OCI-LY3 (cell line): ENCODE measurements around the gene PARD3.

Experiments
- H2AFZ ChIP-seq: fragments of 200-600, 300-600 bp; shearing (Covaris generic); 2 replicates; pipeline ENCODE4 v1.6.0; 2014; ENCODE audit warnings: antibody characterized with exemption, low read depth, low read length
- H3K27ac ChIP-seq: fragments of 200-600, 300-600 bp; sonication (generic); 2 replicates; pipeline ENCODE4 v1.5.1; 2014; ENCODE audit warnings: mild to moderate bottlenecking, low read length, moderate library complexity, mixed read lengths
- H3K27me3 ChIP-seq: fragments of 200-600, 300-600 bp; sonication (generic); 2 replicates; pipeline ENCODE4 v1.6.1; 2014; ENCODE audit warnings: low read depth, low read length, mixed read lengths
- H3K36me3 ChIP-seq: fragments of 200-600, 300-600 bp; sonication (generic); replicated peaks from 2 replicates; pipeline ENCODE3; 2014; ENCODE audit warnings: low read depth, low read length, mixed read lengths
- H3K4me1 ChIP-seq: fragments of 300-600, 200-600 bp; sonication (generic); 2 replicates; pipeline ENCODE4 v1.6.1; 2014; ENCODE audit warnings: low read length, mixed read lengths
- H3K4me2 ChIP-seq: fragments of 200-600, 300-600 bp; sonication (generic); 2 replicates; pipeline ENCODE4 v1.6.1; 2014; ENCODE audit warnings: low read length, mixed read lengths
- H3K4me3 ChIP-seq: fragments of 300-600, 200-600 bp; sonication (generic); 2 replicates; pipeline ENCODE4 v1.5.1; 2014; ENCODE audit warnings: antibody characterized with exemption, mild to moderate bottlenecking, low read length, moderate library complexity
- H3K79me2 ChIP-seq: fragments of 300-600, 200-600 bp; shearing (Covaris generic); 2 replicates; pipeline ENCODE4 v1.6.1; 2014; ENCODE audit warnings: mild to moderate bottlenecking, low read length, mixed read lengths
- H3K9ac ChIP-seq: fragments of 300-600, 200-600 bp; shearing (Covaris generic); 2 replicates; pipeline ENCODE4 v1.6.0; 2014; ENCODE audit warnings: mild to moderate bottlenecking, low read length, moderate library complexity
- H3K9me3 ChIP-seq: fragments of 200-600, 300-600 bp; shearing (Covaris generic); 2 replicates; pipeline ENCODE4 v1.6.1; 2014; ENCODE audit warnings: low read length, mixed read lengths; ENCODE audit not compliant: insufficient read depth
- H4K20me1 ChIP-seq: fragments of 200-600, 300-600 bp; sonication (generic); 2 replicates; pipeline ENCODE4 v1.6.1; 2016; ENCODE audit warnings: low read length, mixed read lengths; ENCODE audit not compliant: insufficient read depth
- CTCF ChIP-seq: fragments of 200-600, 300-600 bp; sonication (generic); IDR thresholded peaks from 2 replicates; pipeline ENCODE4 v1.5.1; 2014; ENCODE audit warnings: antibody characterized with exemption, low read length, low read depth
- EZH2phosphoT487 ChIP-seq: fragments of 200-600 bp; shearing (Covaris generic); IDR thresholded peaks from 2 replicates; pipeline ENCODE4 v1.6.1; 2018; ENCODE audit warnings: antibody characterized with exemption, mixed run types, low read depth

PARD3 gene

GRCh38 chr10:34748767-34749166, 66.3 kb downstream of the PARD3 start:
- no peaks in the 10 kb centered on the region for H3K36me3 ChIP-seq
- no peaks in the 10 kb centered on the region for H3K27me3 ChIP-seq
- H3K79me2 ChIP-seq, result no peaks in the 10 kb centered on the region
- H3K4me2 ChIP-seq, result no peak overlapping the region
- no peak for TF ChIP-seq EZH2phosphoT487
- H3K4me1 ChIP-seq, result no peaks in the 10 kb centered on the region
- H3K9me3 ChIP-seq, result no peaks in the 10 kb centered on the region
- no peak overlapping the region for H3K27ac ChIP-seq
- no peak overlapping the region for H3K4me3 ChIP-seq
- H4K20me1 ChIP-seq, result no peaks in the 10 kb centered on the region
- H2AFZ ChIP-seq, result no peak overlapping the region
- no peak overlapping the region for H3K9ac ChIP-seq

- Histone ChIP-seq H2AFZ (no peak overlapping the region), H3K27ac (no peak overlapping the region), H3K4me2 (no peak overlapping the region), H3K9ac (no peak overlapping the region), H3K4me3 (no peak overlapping the region), H3K27me3 (no peaks in the 10 kb centered on the region), H3K4me1 (no peaks in the 10 kb centered on the region), H3K79me2 (no peaks in the 10 kb centered on the region), H3K9me3 (no peaks in the 10 kb centered on the region), H4K20me1 (no peaks in the 10 kb centered on the region), H3K36me3 (no peaks in the 10 kb centered on the region)
- TF ChIP-seq EZH2phosphoT487 (no peak), CTCF (no peak)
Measured at GRCh38 chr10:34748357-34748756, 66.7 kb downstream of the PARD3 start.

GRCh38 chr10:34746094-34746493, 69.0 kb downstream of the PARD3 start:
- no peaks in the 10 kb centered on the region for H3K4me1 ChIP-seq
- no peaks in the 10 kb centered on the region for H3K27me3 ChIP-seq
- no peak overlapping the region for H2AFZ ChIP-seq
- no peak overlapping the region for H3K4me3 ChIP-seq
- H3K9me3 ChIP-seq, result no peaks in the 10 kb centered on the region
- no peak overlapping the region for H3K27ac ChIP-seq
- H4K20me1 ChIP-seq, result no peaks in the 10 kb centered on the region
- H3K4me2 ChIP-seq, result no peak overlapping the region
- no peaks in the 10 kb centered on the region for H3K36me3 ChIP-seq
- H3K79me2 ChIP-seq, result no peaks in the 10 kb centered on the region
- H3K9ac ChIP-seq, result no peak overlapping the region
- TF ChIP-seq EZH2phosphoT487 (no peak), CTCF (no peak)

- Histone ChIP-seq H3K27ac (no peak overlapping the region), H3K9me3 (no peaks in the 10 kb centered on the region), H4K20me1 (no peaks in the 10 kb centered on the region), H2AFZ (no peak overlapping the region), H3K4me1 (no peaks in the 10 kb centered on the region), H3K27me3 (no peaks in the 10 kb centered on the region), H3K79me2 (no peaks in the 10 kb centered on the region), H3K4me3 (no peak overlapping the region), H3K4me2 (no peak overlapping the region), H3K9ac (no peak overlapping the region), H3K36me3 (no peaks in the 10 kb centered on the region)
- TF ChIP-seq CTCF, result no peak
- TF ChIP-seq EZH2phosphoT487, result no peak
Measured at GRCh38 chr10:34745244-34745643, 69.9 kb downstream of the PARD3 start.

- Histone ChIP-seq H3K9me3 (no peaks in the 10 kb centered on the region), H2AFZ (no peak overlapping the region), H3K4me2 (no peak overlapping the region), H3K9ac (no peak overlapping the region), H3K36me3 (no peaks in the 10 kb centered on the region), H3K27me3 (no peaks in the 10 kb centered on the region), H4K20me1 (no peaks in the 10 kb centered on the region), H3K27ac (no peak overlapping the region), H3K4me1 (no peaks in the 10 kb centered on the region), H3K79me2 (no peaks in the 10 kb centered on the region), H3K4me3 (no peak overlapping the region)
- TF ChIP-seq CTCF, result no peak
- no peak for TF ChIP-seq EZH2phosphoT487
Measured at GRCh38 chr10:34744590-34744989, 70.5 kb downstream of the PARD3 start.
